Neural cell (in vitro differentiated cells): ENCODE measurements around the gene TBCA. TPM values are rescaled to one million over a fixed set of nuclear protein-coding genes. Genes with fewer than 3 reads are reported as not detected.

Source experiments
- H2AFZ ChIP-seq: fragments of 200-600, 300-800 bp; sonication (generic), shearing (Covaris generic); 2 replicates; pipeline ENCODE4 v1.6.0; 2014; ENCODE audit warnings: low read depth, mild to moderate bottlenecking, antibody characterized with exemption, low read length, moderate library complexity
- H3F3A ChIP-seq: fragments of 200-600 bp; shearing (Covaris generic); 2 replicates; pipeline ENCODE4 v1.6.1; 2016; ENCODE audit warnings: mild to moderate bottlenecking, moderate library complexity, mixed read lengths, antibody characterized with exemption, low read length; ENCODE audit not compliant: insufficient read depth, poor library complexity, severe bottlenecking
- H3K27ac ChIP-seq: fragments of 200-600, 300-800 bp; sonication (generic), shearing (Covaris generic); 2 replicates; pipeline ENCODE4 v1.5.1; 2014; ENCODE audit warnings: mild to moderate bottlenecking, low read length, moderate library complexity
- H3K27me3 ChIP-seq: fragments of 300-800, 200-600 bp; sonication (generic), shearing (Covaris generic); 2 replicates; pipeline ENCODE4 v1.6.0; 2014; ENCODE audit warnings: mild to moderate bottlenecking, low read depth, low read length, moderate library complexity; ENCODE audit not compliant: insufficient read depth
- H3K36me3 ChIP-seq: fragments of 300-800, 200-600 bp; sonication (generic), shearing (Covaris generic); 2 replicates; pipeline ENCODE4 v1.5.1; 2014; ENCODE audit warnings: mild to moderate bottlenecking, antibody characterized with exemption, low read length, moderate library complexity; ENCODE audit not compliant: insufficient read depth
- H3K4me2 ChIP-seq: fragments of 300-800, 200-600 bp; sonication (generic), shearing (Covaris generic); 2 replicates; pipeline ENCODE4 v1.6.0; 2014; ENCODE audit warnings: mild to moderate bottlenecking, low read length
- H3K4me3 ChIP-seq: fragments of 300-800, 200-600 bp; sonication (generic), shearing (Covaris generic); 2 replicates; pipeline ENCODE4 v1.5.1; 2014; ENCODE audit warnings: mild to moderate bottlenecking, low read length, moderate library complexity
- H3K79me2 ChIP-seq: fragments of 200-600 bp; shearing (Covaris generic); replicated peaks from 2 replicates; pipeline ENCODE4 v1.6.0; 2014; ENCODE audit warnings: mild to moderate bottlenecking, low read length, moderate library complexity; ENCODE audit not compliant: insufficient read depth
- H3K9ac ChIP-seq: fragments of 300-800, 200-600 bp; sonication (generic), shearing (Covaris generic); 2 replicates; pipeline ENCODE4 v1.6.1; 2016; ENCODE audit warnings: mild to moderate bottlenecking, low read length, mixed read lengths
- H3K9me2 ChIP-seq: fragments of 200-600 bp; shearing (Covaris generic); 2 replicates; pipeline ENCODE4 v1.6.1; 2016; ENCODE audit warnings: mild to moderate bottlenecking, low read length, mixed read lengths; ENCODE audit not compliant: insufficient read depth
- H3K9me3 ChIP-seq: fragments of 200-600, 300-800 bp; sonication (generic), shearing (Covaris generic); 2 replicates; pipeline ENCODE4 v1.6.1; 2016; ENCODE audit warnings: mild to moderate bottlenecking, mixed run types, low read length, moderate library complexity, mixed read lengths
- H4K20me1 ChIP-seq: fragments of 200-600 bp; shearing (Covaris generic); 2 replicates; pipeline ENCODE4 v1.6.1; 2016; ENCODE audit warnings: mild to moderate bottlenecking, mixed run types; ENCODE audit not compliant: insufficient read depth
- EP300 ChIP-seq: fragments of 450-650 bp; conservative IDR thresholded peaks from 2 replicates; pipeline ENCODE4 v1.6.1; 2014; ENCODE audit warnings: antibody characterized with exemption, mild to moderate bottlenecking, moderate library complexity; ENCODE audit not compliant: poor library complexity, severe bottlenecking
- EZH2 ChIP-seq: fragments of 200-600, 300-800 bp; shearing (Covaris generic), sonication (generic); IDR thresholded peaks from 2 replicates; pipeline ENCODE4 v1.6.1; 2014; ENCODE audit warnings: antibody characterized with exemption, low read length, borderline replicate concordance, mild to moderate bottlenecking; ENCODE audit not compliant: insufficient read depth, poor library complexity, severe bottlenecking
- MXI1 ChIP-seq: fragments of 450-650 bp; conservative IDR thresholded peaks from 2 replicates; pipeline ENCODE4 v1.6.1; 2014; ENCODE audit warnings: antibody characterized with exemption, mild to moderate bottlenecking; ENCODE audit not compliant: poor library complexity, severe bottlenecking
- POLR2AphosphoS5 ChIP-seq: IDR thresholded peaks from 2 replicates; pipeline ENCODE4 v1.6.1; 2012
- RAD21 ChIP-seq: fragments of 450-650 bp; conservative IDR thresholded peaks from 2 replicates; pipeline ENCODE4 v1.6.1; 2014; ENCODE audit warnings: antibody characterized with exemption, mild to moderate bottlenecking, moderate library complexity
- SMC3 ChIP-seq: fragments of 450-650 bp; conservative IDR thresholded peaks from 2 replicates; pipeline ENCODE4 v1.6.1; 2014; ENCODE audit warnings: antibody characterized with exemption, mild to moderate bottlenecking, moderate library complexity; ENCODE audit not compliant: poor library complexity
- polyA plus RNA-seq: library from polyadenylated mRNA; depleted of rRNA; stranded (reverse); fragments of >200 nt; gene quantifications from 2 replicates; pipeline ENCODE4 v1.2.3, GENCODE V29; 2014
- TF ChIP-seq, protein P1 (sequence below): IDR thresholded peaks from 2 replicates; pipeline ENCODE4 v1.6.1; 2012; ENCODE audit warnings: borderline replicate concordance
- TF ChIP-seq, protein P2 (sequence below): fragments of 450-650 bp; IDR thresholded peaks from 2 replicates; pipeline ENCODE4 v1.5.1; 2014; ENCODE audit warnings: antibody characterized with exemption, mild to moderate bottlenecking, moderate library complexity; ENCODE audit not compliant: poor library complexity, severe bottlenecking

The TBCA gene
- polyA plus RNA-seq, 1 donor from 2014 or later = 481 TPM

DNA sequence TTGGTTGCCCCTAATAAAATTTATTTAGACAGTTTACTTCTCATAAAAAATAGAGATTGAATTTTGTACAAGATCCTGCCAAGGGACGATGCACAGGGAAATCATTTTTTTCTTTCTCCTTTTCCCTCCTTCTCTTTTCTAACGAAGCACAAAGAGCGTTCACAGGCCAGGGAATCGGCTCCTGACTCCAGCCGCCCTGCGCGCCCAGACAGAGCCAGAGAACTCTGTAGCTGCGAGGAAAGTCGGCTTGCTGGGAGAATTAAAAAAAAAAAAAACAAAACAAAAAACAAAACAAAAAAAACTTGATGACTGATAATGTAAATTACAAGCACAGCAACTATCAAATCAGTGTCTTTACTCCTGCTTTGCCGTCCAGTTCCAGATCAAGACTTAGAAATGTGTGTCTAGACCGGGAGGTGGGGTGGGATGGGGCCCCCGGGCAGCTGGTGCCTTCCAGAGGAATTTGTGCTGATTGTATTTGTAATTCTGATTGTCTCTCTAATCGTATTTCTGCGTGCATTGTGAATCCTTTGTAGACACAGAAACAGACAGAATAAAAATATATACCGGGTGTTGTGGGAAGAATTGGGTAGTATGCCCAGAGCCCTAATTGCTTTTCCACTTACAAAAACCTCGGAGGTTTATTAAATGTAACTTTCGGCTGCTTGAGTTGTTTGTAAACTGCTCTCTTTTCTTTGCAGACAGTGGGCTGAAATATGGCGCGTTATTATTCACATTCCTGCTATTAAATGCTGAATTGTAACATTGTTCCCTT is 134.0 kb downstream of the TBCA start:
- Histone ChIP-seq H3K36me3 (no peaks in the 10 kb centered on the region), H3K9me3 (no peaks in the 10 kb centered on the region), H3F3A (no peaks in the 10 kb centered on the region), H3K27me3 (peaks cover 97% of the 10 kb centered on the region), H3K4me3 (no peak overlapping the region), H4K20me1 (no peaks in the 10 kb centered on the region), H3K9ac (no peak overlapping the region), H3K9me2 (no peaks in the 10 kb centered on the region), H2AFZ (no peak overlapping the region), H3K4me2 (no peak overlapping the region), H3K79me2 (no peaks in the 10 kb centered on the region), H3K27ac (no peak overlapping the region)
- peak; percentile 23 for TF ChIP-seq POLR2AphosphoS5
- TF ChIP-seq, protein P1, sequence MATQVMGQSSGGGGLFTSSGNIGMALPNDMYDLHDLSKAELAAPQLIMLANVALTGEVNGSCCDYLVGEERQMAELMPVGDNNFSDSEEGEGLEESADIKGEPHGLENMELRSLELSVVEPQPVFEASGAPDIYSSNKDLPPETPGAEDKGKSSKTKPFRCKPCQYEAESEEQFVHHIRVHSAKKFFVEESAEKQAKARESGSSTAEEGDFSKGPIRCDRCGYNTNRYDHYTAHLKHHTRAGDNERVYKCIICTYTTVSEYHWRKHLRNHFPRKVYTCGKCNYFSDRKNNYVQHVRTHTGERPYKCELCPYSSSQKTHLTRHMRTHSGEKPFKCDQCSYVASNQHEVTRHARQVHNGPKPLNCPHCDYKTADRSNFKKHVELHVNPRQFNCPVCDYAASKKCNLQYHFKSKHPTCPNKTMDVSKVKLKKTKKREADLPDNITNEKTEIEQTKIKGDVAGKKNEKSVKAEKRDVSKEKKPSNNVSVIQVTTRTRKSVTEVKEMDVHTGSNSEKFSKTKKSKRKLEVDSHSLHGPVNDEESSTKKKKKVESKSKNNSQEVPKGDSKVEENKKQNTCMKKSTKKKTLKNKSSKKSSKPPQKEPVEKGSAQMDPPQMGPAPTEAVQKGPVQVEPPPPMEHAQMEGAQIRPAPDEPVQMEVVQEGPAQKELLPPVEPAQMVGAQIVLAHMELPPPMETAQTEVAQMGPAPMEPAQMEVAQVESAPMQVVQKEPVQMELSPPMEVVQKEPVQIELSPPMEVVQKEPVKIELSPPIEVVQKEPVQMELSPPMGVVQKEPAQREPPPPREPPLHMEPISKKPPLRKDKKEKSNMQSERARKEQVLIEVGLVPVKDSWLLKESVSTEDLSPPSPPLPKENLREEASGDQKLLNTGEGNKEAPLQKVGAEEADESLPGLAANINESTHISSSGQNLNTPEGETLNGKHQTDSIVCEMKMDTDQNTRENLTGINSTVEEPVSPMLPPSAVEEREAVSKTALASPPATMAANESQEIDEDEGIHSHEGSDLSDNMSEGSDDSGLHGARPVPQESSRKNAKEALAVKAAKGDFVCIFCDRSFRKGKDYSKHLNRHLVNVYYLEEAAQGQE = no peak
- no peak for TF ChIP-seq SMC3
- TF ChIP-seq MXI1 = no peak

DNA sequence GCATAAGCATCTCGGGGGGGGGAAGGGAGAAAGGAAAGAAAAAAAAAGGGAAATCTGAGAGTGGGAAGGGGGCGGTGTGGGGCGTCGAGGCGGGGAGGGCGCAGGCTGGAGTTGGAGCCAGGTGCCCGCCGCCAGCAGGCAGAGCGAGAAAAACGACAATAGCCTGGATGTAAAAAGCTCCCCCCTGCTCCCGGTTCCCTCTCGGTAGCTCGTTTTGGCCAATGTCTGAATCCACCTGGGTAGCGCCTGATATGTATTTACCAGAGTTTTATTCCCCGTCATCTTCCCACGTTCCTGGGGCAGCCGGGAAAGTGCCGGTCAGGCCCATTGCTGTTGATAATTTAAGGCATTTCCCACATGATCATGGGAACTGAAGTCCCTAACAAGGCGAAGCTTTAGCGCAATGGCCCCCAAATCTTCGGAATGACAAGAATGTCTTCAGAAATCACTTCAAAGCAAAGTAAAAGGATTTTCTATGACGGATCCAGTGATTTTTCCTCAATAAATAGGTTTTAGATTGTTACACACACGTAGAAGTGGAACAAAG is 134.7 kb downstream of the TBCA start:
- Histone ChIP-seq H3K9me3 (no peaks in the 10 kb centered on the region), H3F3A (no peaks in the 10 kb centered on the region), H3K4me2 (no peak overlapping the region), H3K27me3 (peaks cover 97% of the 10 kb centered on the region), H4K20me1 (no peaks in the 10 kb centered on the region), H3K36me3 (no peaks in the 10 kb centered on the region), H2AFZ (no peak overlapping the region), H3K9me2 (no peaks in the 10 kb centered on the region), H3K4me3 (no peak overlapping the region), H3K79me2 (no peaks in the 10 kb centered on the region), H3K27ac (no peak overlapping the region), H3K9ac (no peak overlapping the region)
- TF ChIP-seq, protein P1 = no peak
- TF ChIP-seq POLR2AphosphoS5 (no peak), EZH2 (peak; percentile 22), RAD21 (no peak), SMC3 (no peak), EP300 (no peak)
- TF ChIP-seq, protein P2, sequence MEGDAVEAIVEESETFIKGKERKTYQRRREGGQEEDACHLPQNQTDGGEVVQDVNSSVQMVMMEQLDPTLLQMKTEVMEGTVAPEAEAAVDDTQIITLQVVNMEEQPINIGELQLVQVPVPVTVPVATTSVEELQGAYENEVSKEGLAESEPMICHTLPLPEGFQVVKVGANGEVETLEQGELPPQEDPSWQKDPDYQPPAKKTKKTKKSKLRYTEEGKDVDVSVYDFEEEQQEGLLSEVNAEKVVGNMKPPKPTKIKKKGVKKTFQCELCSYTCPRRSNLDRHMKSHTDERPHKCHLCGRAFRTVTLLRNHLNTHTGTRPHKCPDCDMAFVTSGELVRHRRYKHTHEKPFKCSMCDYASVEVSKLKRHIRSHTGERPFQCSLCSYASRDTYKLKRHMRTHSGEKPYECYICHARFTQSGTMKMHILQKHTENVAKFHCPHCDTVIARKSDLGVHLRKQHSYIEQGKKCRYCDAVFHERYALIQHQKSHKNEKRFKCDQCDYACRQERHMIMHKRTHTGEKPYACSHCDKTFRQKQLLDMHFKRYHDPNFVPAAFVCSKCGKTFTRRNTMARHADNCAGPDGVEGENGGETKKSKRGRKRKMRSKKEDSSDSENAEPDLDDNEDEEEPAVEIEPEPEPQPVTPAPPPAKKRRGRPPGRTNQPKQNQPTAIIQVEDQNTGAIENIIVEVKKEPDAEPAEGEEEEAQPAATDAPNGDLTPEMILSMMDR = no peak
